ENCODE data around the gene TSG101.

TSG101 gene

GRCh38 chr11:18526521-18527296, at the start of gene TSG101:
Gene TSG101, minus strand, starts transcription at chr11:18526942. Its CDS starts 126 bp downstream, at chr11:18526816.
- DNase-seq, result peak; percentile 90 to 92

GRCh38 chr11:18575361-18575760, 48.6 kb upstream of the TSG101 start:
- DNase-seq, result no peak

- DNase-seq, result no peak
These were observed 40.3 kb upstream of the TSG101 start for GRCh38 chr11:18567081-18567480.

- no peak for DNase-seq
These were observed 39.7 kb upstream of the TSG101 start for GRCh38 chr11:18566406-18566805.

GRCh38 chr11:18564149-18564548, 37.4 kb upstream of the TSG101 start:
- DNase-seq, result no peak

GRCh38 chr11:18563090-18563730, 36.5 kb upstream of the TSG101 start:
- DNase-seq, result no peak

GRCh38 chr11:18548001-18548400, 21.3 kb upstream of the TSG101 start:
- DNase-seq, result no peak

- DNase-seq, result no peak
These were observed 13.7 kb upstream of the TSG101 start for GRCh38 chr11:18540207-18541009.

- DNase-seq, result no peak
These were observed 9.5 kb upstream of the TSG101 start for GRCh38 chr11:18536209-18536608.

- no peak for DNase-seq
These were observed 7.5 kb upstream of the TSG101 start for GRCh38 chr11:18534245-18534644.

GRCh38 chr11:18533365-18533764, 6.6 kb upstream of the TSG101 start:
- no peak for DNase-seq

- no peak for DNase-seq
These were observed 770 bp upstream of the TSG101 start for GRCh38 chr11:18527512-18527911.

GRCh38 chr11:18526130-18526520, 617 bp downstream of the TSG101 start:
- DNase-seq, result no peak

- no peak for DNase-seq
These were observed 2.5 kb downstream of the TSG101 start for GRCh38 chr11:18524248-18524647.

GRCh38 chr11:18523084-18523483, 3.7 kb downstream of the TSG101 start:
- no peak for DNase-seq

GRCh38 chr11:18522388-18522787, 4.4 kb downstream of the TSG101 start:
- DNase-seq, result no peak

- no peak for DNase-seq
These were observed 5.6 kb downstream of the TSG101 start for GRCh38 chr11:18521122-18521521.

GRCh38 chr11:18502352-18502751, 24.4 kb downstream of the TSG101 start:
- DNase-seq, result no peak

GRCh38 chr11:18501629-18502028, 25.1 kb downstream of the TSG101 start:
- no peak for DNase-seq

- no peak for DNase-seq
These were observed 28.7 kb downstream of the TSG101 start for GRCh38 chr11:18498039-18498438.

- no peak for DNase-seq
These were observed 31.0 kb downstream of the TSG101 start for GRCh38 chr11:18495703-18496102.

- DNase-seq, result no peak
These were observed 31.5 kb downstream of the TSG101 start for GRCh38 chr11:18495271-18495670.

- DNase-seq, result no peak
These were observed 33.4 kb downstream of the TSG101 start for GRCh38 chr11:18493310-18493709.

GRCh38 chr11:18492888-18493287, 33.9 kb downstream of the TSG101 start:
- DNase-seq, result no peak

Data from activated CD4-positive, alpha-beta T cell treated with anti-CD3 and anti-CD28 coated beads for 4 hours (primary cell).